HL-60 (cell line): ENCODE data around the gene TRA2A.

Experiments used
- DNase-seq, 2 experiments: peaks; one replicate each; pipeline ENCODE4 v3.0.0-alpha.2; 2010 to 2020; ENCODE audit warnings: low read depth in 1 of 2, low spot score in 1 of 2
- H3K27ac ChIP-seq: fragments of 250-450 bp; sonication (Bioruptor Pico); replicated peaks from 2 replicates; pipeline ENCODE4 v1.5.1; 2020; ENCODE audit warnings: mild to moderate bottlenecking, moderate library complexity
- H3K27me3 ChIP-seq: fragments of 250-450 bp; sonication (Bioruptor Pico); 2 replicates; pipeline ENCODE4 v1.5.1; 2021; ENCODE audit warnings: mild to moderate bottlenecking, moderate library complexity; ENCODE audit not compliant: insufficient read depth, poor library complexity, severe bottlenecking
- H3K4me3 ChIP-seq: replicated peaks from 2 replicates; pipeline ENCODE4 v1.5.1; 2011; ENCODE audit warnings: mild to moderate bottlenecking, control low read depth, low read length; ENCODE audit not compliant: insufficient read depth
- GABPA ChIP-seq: IDR thresholded peaks from 2 replicates; pipeline ENCODE4 v1.6.1; 2012; ENCODE audit warnings: low read depth
- POLR2AphosphoS5 ChIP-seq: IDR thresholded peaks from 2 replicates; pipeline ENCODE4 v1.6.1; 2012; ENCODE audit warnings: low read depth
- SPI1 ChIP-seq: IDR thresholded peaks from 2 replicates; pipeline ENCODE4 v1.6.1; 2012; ENCODE audit warnings: low read depth, mild to moderate bottlenecking, borderline replicate concordance
- long read RNA-seq: library from polyadenylated mRNA; unstranded; transcript quantifications from one replicate; pipeline ENCODE4 v2.0.0, GENCODE V29; 2020
- TF ChIP-seq, protein P1 (sequence below): IDR thresholded peaks from one replicate; pipeline ENCODE4 v1.5.1; 2011; ENCODE audit warnings: low read length, control low read depth, inconsistent platforms; ENCODE audit not compliant: insufficient read depth
- TF ChIP-seq, protein P2 (sequence below): IDR thresholded peaks from 2 replicates; pipeline ENCODE4 v1.6.1; 2012; ENCODE audit warnings: low read depth; ENCODE audit not compliant: insufficient replicate concordance

Gene TRA2A
- long read RNA-seq, transcript TRA2A-201 (8 exons, 1,845 nt): major isoform, 49 of 133 reads
- long read RNA-seq, partial matches to known transcripts: 5 of 133 reads
- long read RNA-seq, other reads (novel, unspliced or antisense): 77 of 133 reads

DNA sequence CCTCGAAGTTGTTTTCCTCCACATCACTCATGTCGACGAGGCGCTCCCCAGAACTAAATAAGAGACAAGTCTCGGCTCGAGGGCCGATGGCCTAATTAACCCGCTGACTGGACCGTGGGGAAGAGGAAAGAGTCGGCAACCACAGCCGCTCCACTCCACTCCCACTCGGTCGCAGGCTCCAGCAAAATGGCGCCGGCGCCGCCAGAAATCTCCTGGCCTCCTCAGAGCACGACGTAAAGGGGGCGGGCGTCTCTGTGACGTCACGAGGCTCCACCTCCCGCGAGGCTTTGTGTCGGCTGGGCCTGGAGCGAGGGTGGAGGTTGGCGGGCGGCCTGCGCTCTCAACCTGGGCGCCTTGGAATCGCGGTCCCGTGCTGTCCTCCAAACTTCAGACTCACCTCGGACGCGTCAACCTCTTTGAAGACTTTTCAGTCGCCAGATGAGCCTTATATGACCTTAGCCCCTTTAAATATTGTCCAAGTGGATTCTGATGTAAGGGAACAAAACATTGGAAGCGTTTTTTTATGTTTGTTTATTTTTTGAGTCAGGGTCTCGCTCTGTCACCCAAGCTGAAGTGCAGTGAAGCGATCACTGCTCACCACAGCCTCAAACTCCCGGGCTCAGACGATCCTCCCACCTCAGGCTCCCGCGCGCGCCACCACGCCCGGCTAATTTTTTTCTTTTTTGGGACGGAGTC, at the start of gene TRA2A:
Gene TRA2A, minus strand, starts transcription at position 188 of the 696 bp plus-strand sequence. Its CDS starts 157 bp downstream, at position 31.
- Histone ChIP-seq H3K27me3 (no peaks in the 10 kb centered on the region), H3K4me3 (peak within 1 kb of the TSS; percentile 94), H3K27ac (peak within 1 kb of the TSS; percentile 95)
- DNase-seq: peak; percentile 84 to 97
- TF ChIP-seq, protein P1, sequence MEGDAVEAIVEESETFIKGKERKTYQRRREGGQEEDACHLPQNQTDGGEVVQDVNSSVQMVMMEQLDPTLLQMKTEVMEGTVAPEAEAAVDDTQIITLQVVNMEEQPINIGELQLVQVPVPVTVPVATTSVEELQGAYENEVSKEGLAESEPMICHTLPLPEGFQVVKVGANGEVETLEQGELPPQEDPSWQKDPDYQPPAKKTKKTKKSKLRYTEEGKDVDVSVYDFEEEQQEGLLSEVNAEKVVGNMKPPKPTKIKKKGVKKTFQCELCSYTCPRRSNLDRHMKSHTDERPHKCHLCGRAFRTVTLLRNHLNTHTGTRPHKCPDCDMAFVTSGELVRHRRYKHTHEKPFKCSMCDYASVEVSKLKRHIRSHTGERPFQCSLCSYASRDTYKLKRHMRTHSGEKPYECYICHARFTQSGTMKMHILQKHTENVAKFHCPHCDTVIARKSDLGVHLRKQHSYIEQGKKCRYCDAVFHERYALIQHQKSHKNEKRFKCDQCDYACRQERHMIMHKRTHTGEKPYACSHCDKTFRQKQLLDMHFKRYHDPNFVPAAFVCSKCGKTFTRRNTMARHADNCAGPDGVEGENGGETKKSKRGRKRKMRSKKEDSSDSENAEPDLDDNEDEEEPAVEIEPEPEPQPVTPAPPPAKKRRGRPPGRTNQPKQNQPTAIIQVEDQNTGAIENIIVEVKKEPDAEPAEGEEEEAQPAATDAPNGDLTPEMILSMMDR: no peak
- peak; percentile 95 for TF ChIP-seq POLR2AphosphoS5
- TF ChIP-seq, protein P2, sequence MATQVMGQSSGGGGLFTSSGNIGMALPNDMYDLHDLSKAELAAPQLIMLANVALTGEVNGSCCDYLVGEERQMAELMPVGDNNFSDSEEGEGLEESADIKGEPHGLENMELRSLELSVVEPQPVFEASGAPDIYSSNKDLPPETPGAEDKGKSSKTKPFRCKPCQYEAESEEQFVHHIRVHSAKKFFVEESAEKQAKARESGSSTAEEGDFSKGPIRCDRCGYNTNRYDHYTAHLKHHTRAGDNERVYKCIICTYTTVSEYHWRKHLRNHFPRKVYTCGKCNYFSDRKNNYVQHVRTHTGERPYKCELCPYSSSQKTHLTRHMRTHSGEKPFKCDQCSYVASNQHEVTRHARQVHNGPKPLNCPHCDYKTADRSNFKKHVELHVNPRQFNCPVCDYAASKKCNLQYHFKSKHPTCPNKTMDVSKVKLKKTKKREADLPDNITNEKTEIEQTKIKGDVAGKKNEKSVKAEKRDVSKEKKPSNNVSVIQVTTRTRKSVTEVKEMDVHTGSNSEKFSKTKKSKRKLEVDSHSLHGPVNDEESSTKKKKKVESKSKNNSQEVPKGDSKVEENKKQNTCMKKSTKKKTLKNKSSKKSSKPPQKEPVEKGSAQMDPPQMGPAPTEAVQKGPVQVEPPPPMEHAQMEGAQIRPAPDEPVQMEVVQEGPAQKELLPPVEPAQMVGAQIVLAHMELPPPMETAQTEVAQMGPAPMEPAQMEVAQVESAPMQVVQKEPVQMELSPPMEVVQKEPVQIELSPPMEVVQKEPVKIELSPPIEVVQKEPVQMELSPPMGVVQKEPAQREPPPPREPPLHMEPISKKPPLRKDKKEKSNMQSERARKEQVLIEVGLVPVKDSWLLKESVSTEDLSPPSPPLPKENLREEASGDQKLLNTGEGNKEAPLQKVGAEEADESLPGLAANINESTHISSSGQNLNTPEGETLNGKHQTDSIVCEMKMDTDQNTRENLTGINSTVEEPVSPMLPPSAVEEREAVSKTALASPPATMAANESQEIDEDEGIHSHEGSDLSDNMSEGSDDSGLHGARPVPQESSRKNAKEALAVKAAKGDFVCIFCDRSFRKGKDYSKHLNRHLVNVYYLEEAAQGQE: peak; percentile 76

DNA sequence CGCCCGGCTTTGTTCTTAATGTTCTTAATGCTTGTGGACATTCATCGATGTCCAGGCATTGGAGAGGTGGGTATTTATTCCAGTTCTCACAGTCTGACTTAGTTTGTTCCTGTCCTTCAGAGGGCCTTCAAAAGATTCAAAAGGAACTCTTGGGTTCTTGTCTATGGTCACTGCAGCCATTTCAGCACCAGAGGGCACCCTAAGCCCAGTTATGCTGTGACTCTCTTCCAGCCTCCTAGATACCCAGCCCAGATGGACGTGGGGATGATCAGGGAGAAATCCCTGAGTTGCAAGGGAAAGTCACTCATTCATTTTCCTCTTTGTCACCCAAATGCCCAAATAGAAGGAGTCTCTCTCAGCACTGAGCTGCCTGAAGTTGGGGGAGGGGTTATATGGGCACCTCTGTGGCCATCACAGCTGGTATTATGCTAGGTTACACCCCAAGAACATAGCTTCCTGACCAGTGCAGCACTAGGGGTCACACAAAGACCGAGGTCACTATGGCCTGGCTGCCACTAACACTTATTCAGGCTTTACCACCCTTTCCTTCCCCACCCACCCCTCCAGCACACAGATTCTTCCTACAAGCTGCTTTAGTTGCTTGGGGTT, 38.9 kb upstream of the TRA2A start:
- Histone ChIP-seq H3K4me3 (no peak overlapping the region), H3K27ac (no peak overlapping the region), H3K27me3 (no peaks in the 10 kb centered on the region)
- TF ChIP-seq, protein P2: no peak
- TF ChIP-seq, protein P1: peak; percentile 93
- TF ChIP-seq SPI1: no peak
- TF ChIP-seq GABPA: no peak
- no peak for TF ChIP-seq POLR2AphosphoS5
- peak in 1 of 2 experiments; percentile 70 for DNase-seq

DNA sequence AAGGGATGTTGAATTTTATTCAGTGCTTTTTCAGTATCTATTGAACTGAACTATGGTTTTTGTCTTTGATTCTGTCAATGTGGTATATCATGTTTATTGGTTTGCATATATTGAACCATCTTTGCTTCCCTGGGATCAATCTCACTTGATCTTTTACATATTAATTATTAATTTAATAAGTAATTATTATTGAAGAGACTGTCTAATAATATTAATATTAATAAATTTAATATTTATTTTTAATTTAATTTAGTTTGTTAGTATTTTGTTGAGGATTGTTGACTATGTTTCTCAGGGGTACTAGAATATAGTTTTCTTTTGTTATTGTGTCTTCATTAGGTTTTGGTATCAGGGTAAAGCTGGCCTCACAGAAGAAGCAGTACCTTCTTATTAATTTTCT, 26.5 kb upstream of the TRA2A start:
- no peak for DNase-seq
- peaks cover 6% of the 10 kb centered on the region for H3K27me3 ChIP-seq
- TF ChIP-seq SPI1 (no peak), POLR2AphosphoS5 (no peak), GABPA (no peak)
- TF ChIP-seq, protein P2: no peak
- TF ChIP-seq, protein P1: no peak
- no peak overlapping the region for H3K27ac ChIP-seq
- H3K4me3 ChIP-seq: no peak overlapping the region
